ENCODE measurements around the gene RAP2B. TPM values are rescaled to one million over a fixed set of nuclear protein-coding genes. Genes with fewer than 3 reads are reported as not detected.

RAP2B gene
- total RNA-seq, 4 donors from 2014 or later = 17.6 to 28.2 (median 22.6) TPM

DNA sequence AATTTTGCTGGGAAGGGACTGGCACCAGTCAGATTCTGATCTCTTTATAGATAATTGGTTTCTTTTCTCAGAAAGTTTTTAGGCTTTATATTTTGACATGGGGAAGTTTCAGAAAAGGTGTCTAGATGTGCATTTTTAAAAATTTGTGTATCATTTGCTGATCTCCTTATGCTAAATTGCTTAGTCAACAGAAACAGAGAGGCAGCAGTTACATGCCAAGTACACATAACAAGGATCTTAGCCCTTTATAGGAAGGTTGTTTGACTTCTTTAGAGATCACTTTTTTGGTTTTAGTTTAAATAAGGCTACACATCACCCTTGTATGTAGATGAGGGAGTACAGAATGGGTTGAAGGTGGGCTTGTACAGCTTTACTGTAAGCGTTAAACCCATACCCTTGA, 53.5 kb downstream of the RAP2B start:
- TF ChIP-seq, protein P1, sequence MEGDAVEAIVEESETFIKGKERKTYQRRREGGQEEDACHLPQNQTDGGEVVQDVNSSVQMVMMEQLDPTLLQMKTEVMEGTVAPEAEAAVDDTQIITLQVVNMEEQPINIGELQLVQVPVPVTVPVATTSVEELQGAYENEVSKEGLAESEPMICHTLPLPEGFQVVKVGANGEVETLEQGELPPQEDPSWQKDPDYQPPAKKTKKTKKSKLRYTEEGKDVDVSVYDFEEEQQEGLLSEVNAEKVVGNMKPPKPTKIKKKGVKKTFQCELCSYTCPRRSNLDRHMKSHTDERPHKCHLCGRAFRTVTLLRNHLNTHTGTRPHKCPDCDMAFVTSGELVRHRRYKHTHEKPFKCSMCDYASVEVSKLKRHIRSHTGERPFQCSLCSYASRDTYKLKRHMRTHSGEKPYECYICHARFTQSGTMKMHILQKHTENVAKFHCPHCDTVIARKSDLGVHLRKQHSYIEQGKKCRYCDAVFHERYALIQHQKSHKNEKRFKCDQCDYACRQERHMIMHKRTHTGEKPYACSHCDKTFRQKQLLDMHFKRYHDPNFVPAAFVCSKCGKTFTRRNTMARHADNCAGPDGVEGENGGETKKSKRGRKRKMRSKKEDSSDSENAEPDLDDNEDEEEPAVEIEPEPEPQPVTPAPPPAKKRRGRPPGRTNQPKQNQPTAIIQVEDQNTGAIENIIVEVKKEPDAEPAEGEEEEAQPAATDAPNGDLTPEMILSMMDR (IDR thresholded peaks at IDR 0.05; ENCODE audit: low read depth) = no peak

DNA sequence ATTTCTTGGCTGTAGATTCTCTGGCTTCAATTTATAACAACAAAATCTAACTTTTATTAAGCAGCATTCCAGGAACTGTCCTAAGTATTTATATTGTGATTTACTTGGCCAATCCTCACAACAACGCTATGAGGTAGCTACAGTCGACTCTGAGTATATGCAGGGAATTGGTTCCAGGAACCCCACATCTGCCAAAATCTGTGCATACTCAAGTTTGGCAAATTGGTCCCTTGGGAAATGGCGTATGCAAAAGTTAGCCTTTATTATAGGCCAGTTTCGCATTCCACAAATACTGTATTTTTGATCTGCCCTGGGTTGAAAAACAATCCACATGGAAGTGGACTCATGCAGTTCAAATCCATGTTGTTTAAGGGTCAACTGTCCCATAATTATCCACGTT, 53.9 kb downstream of the RAP2B start:
- TF ChIP-seq, protein P1 (IDR thresholded peaks at IDR 0.05; ENCODE audit: low read depth) = no peak

DNA sequence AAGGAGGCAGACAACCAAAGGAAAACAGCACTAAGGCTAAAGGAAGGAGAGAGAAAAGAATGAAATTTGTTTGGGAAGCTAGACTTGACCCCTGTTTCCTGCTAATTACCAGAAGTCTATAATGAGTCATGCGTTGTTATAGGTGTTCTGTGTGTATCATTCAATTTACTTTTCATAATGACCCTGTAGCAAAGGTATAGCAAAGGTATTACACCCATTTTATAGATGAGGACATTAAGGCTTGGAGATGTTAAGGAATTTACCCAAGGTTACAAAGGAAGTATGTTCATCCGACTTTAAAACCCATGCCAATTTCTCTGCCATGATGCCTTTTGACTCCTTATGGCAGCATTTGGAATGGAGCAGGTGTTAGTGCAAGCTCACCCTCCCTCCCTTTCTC, 54.9 kb downstream of the RAP2B start:
- TF ChIP-seq, protein P1 (IDR thresholded peaks at IDR 0.05; ENCODE audit: low read depth) = no peak

DNA sequence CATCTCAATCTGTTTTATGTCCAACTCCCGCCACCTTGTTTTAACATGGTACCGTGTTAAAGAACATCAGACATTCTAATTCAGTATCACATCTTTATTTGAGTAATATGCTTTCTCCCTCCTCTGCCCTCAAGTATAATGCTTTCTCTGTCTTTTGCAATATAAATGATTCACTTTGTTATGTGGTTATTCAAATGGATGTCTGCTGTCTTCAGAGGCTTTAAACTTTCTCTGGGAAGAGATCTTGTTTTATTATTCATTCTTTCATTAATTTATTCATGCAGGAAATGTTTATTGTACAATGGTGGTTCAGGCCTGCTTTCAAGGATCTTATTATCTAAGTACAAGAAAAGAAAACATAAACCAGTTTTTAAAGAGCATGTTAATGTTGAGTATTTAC, 57.1 kb downstream of the RAP2B start:
- TF ChIP-seq, protein P1 (IDR thresholded peaks at IDR 0.05; ENCODE audit: low read depth) = no peak
